AG09309 (cell line): ENCODE results near the gene MAN1A1.
"Not testable (repeated sequence)": the region's sequence is repeated elsewhere in the genome, so short reads cannot be mapped to it uniquely, and the experiment has no call there.

ENCODE experiments used
- DNase-seq: peaks from one replicate; pipeline ENCODE4 v3.0.0-alpha.2; 2010; ENCODE audit warnings: low read depth
- H3K4me3 ChIP-seq: 2 replicates; pipeline ENCODE4 v1.5.1; 2011; ENCODE audit warnings: mild to moderate bottlenecking, low read depth, low read length, moderate library complexity; ENCODE audit not compliant: control insufficient read depth
- CTCF ChIP-seq: IDR thresholded peaks from 2 replicates; pipeline ENCODE4 v1.5.1; 2011; ENCODE audit warnings: mild to moderate bottlenecking, low read depth, low read length, inconsistent platforms; ENCODE audit not compliant: insufficient read depth, control insufficient read depth; ENCODE audit errors: missing control alignments

The MAN1A1 gene

DNA sequence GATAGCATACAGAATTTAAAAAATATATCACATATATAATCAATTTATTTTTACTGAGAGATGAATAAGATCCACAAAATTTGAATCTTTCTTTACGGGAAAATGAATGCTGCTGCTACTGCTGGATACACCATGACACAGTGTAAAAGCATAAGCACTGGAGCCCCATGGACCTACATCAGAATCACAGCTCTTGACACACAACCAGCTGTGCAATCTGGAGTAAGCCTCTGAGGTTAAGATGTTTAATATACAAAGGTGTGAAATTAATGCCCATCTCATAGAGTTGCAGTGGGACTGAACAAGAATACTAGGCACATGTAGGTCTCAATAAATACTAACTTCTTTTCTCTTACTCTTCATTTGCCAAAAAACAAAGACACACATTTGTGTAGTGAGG, 48.1 kb downstream of the MAN1A1 start:
- DNase-seq = no peak

GRCh38 chr6:119299694-119300093, 49.9 kb downstream of the MAN1A1 start:
- TF ChIP-seq CTCF = no peak
- DNase-seq = no peak

More for the DNA sequence above, 48.1 kb downstream of the MAN1A1 start:
- no peak overlapping the region for H3K4me3 ChIP-seq
- TF ChIP-seq CTCF = no peak

GRCh38 chr6:119297049-119297448, 52.5 kb downstream of the MAN1A1 start:
- DNase-seq = no peak
- no peak for TF ChIP-seq CTCF
- H3K4me3 ChIP-seq = no peak overlapping the region

More at GRCh38 chr6:119299694-119300093, 49.9 kb downstream of the MAN1A1 start:
- no peak overlapping the region for H3K4me3 ChIP-seq

DNA sequence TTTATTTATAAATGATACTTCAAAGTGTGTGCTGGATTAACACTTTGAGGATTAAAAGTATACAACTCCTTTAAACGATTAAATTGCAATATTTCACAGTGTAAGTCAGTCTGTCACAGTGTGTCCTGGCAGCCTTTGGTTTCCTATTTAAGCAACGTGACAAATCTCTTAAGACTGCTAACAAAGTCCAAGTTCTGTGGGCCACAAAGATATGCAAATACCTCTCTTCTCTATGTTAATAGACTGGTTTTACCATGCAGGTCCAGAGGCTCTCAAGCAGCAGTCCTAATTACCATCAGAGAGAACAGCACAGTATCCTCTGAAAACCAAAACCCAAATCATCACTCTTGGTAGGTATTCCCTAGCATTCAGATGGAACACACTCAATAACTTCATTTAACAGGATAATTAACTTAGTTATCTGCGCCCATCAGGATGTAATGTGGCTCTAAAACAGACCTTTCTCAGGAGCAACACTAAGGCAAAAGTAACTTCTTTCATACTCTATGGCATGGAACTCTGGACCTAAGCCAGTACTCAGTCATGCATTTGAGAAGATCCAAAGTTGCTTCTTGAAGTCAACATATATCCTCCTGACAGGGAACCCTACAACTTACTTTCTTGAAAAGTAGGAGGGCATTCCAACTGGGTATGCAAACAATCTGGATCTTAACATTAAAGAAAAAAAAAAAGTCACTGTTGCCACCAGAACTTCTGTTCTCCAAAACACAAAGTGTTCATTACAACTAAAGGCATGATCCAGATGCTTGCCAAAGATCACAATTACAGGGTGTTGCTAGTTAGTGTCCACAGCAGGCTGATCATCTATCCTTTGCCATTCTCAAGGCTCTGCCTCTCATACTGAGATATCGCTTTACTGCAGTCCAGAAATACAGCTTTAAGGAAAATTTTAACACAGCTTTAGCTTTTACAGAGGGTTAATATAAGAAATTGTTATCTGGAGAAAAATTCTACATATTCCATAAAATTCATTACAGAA, 53.2 kb downstream of the MAN1A1 start:
- DNase-seq = no peak
- no peak overlapping the region for H3K4me3 ChIP-seq
- no peak for TF ChIP-seq CTCF

DNA sequence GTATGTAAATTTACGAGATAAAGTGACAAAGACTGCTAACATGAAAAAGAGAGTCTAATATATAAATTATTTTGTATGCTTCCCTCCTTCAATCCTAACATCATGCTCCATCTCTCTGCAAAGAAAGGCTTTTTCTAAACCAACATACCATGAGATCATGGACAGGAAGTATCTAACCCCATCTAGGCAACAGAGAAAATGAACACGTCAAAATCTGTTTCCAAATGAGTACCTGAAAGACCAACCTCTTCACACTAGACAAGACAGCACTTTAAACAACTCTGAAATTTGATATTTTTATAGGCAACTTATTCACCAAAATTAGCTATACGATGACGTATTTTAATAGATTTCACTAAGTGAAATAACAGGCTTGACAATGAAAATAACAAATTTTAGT, 54.6 kb downstream of the MAN1A1 start:
- DNase-seq = no peak
- TF ChIP-seq CTCF = no peak
- no peak overlapping the region for H3K4me3 ChIP-seq

DNA sequence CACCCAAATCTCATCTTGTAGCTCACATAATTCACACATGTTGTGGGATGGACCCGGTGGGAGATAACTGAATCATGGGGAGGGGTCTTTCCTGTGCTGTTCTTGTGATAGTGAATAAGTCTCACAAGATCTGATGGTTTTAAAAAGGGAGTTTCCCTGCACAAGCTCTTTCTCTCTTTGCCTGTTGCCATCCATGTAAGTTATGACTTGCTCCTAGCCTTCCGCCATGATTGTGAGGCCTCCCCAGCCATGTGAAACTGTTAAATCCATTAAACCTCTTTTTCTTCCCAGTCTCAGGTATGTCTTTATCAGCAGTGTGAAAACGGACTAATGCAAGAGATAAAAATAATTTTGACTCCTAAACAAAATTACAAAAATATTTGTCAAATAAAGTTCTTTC, 58.5 kb downstream of the MAN1A1 start:
- not testable (repeated sequence) for DNase-seq, H3K4me3 ChIP-seq

DNA sequence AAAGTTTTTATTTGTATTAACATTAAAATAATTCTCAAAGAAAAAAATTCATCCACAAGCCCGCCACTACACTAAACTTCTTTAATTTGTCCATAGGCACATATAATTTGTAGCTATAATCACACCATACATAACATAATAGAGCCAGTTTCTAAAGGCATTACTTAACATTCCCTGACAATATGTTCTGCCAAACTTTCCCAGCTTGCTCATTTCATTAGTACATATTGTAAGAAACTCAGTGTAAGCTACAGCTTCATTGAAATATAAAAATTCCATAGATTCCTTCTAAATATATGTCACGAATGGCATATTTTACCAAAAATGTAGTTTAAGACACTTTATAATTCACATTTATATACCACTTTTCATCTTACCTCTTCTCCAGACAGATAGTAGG, 59.3 kb downstream of the MAN1A1 start:
- TF ChIP-seq CTCF = no peak
- DNase-seq = no peak
- H3K4me3 ChIP-seq = no peak overlapping the region
